GM18508 (cell line): Measurements from ENCODE around the gene ABCF2.
A peak's percentile ranks its signal among the peaks of the same experiment; 100 is the strongest.

ENCODE experiments used
- ATAC-seq: cut with Tn5 transposase; IDR thresholded peaks from one replicate; pipeline ENCODE4 v1.9.1; 2021; ENCODE audit warnings: moderate number of reproducible peaks; ENCODE audit not compliant: insufficient read depth, unreplicated experiment

Gene ABCF2

DNA sequence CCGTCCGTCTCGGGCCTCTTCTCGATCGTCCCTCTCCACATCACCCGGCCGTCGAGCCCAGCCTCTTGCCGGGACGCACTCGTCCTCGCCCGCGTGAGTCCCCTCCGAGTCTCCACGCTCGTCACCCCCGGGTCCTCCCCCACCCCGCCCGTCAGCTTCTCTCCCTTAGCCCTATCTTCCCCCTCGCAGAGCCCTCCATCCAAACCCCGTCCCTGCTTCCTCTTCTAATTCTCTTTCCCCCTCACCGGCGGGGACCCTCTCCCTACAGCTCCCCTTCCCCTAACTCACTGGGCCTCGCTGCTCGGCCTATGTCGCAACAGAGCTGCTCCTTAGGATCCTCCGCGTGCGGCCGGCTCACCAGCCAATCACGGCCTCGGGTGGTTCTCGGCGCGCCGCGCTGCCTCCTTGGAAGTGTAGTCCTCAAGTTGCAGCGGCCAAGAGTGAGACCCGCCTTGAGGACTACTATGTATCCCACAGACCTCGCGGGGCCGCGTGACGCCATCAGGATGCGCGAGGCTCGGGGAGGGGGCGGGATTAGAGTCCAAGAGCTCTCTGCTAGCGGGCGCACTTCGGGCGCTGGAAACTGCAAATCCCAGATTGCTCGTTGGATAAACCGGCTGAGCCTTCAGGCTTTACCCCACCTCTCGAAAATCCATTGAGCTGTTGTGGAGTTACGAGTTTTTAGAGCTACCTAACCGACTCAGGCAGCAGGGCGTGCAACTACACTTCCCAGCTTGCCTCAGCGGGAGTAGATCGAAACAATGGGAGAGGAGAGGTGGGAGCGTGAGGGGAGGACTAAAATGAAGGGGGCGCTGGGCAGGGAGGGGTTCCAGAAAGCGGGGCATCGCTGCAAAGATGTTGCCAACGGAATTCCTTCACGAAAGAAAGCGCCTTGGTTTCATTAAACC lies at the start of gene ABCF2:
Gene ABCF2, minus strand, starts transcription at position 331 of the 908 bp plus-strand sequence. CDS start 747 bp downstream, outside the sequence.
- peak; percentile 93 for ATAC-seq

DNA sequence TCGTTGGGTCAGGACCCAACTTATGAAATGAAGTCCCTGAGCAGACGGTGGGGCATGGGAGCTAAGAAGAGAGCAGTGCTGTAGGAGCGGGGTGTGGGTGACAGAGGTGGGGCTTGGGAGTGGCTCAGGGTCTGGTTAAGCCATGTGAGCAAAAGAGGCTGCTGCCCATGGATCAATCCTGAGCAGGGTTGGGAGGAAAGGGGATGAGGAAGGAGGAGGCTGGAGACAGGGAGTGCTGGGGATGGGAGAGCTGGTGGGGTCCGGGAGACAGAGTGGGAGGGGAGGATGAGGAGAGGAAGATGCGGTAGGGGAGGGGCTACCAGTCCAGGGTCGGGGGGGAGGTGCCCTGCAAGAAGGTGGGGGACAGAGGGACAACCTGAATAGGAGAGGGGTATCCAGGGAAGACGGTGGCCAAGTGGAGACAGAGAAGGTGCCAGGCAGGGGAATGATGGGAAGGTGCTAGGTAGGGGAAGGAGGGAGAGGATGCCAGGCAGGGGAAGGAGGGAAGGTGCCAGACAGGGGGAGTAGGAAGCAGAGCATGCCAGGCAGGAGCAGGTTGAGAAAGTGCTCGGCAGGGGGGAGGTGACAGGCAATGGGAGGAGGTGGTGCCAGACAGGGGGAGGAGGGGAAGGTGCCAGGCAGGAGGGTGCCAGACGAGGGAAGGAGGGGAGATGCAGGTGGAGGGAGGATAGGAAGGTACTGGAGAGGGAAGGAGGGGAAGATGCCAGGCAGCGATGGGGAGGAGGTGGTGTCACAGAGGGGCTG lies 49.0 kb upstream of the ABCF2 start:
- ATAC-seq: no peak

DNA sequence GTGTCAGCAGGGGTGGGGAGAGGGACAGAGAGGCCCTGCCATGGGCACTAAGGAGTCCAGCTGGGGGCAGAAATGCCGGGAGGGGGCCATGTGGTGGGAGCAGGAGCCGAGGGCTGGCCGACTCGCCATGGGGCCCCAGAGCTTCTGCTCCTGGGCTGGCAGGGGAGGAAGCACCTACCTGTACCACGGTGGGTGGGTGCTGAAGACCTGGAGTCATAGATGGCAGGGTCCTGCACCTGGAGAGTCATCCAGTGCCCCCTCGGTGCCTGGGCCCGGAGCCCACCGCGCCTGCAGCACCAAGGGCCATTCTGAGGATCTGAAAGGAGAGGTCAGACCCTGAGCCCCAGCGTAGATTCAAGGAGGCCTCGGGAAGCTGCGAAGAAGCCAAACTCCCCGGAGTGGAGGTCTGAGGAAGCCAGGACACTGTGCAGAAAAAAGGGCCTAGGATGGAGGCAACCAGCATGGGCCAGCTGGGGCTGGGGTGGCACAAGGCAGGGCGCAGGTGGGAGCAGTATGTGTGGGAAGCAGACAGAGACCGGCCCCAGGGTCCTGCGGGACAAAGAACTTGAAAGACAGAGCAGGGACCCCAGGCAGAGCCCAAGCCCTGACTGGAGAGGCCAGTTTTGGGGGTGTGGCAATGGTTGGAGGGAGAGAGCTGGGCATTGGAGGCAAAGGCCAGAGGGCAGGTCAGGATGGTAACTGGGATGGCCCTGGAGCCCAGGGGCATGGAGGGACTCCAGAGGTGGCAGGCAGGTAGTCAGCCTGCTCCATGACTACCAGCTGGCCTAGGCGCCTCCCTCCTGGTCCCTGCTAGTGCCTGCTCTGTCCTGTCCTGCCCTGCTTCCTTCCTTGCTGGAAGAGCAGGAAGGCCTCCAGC lies 48.2 kb upstream of the ABCF2 start:
- no peak for ATAC-seq

DNA sequence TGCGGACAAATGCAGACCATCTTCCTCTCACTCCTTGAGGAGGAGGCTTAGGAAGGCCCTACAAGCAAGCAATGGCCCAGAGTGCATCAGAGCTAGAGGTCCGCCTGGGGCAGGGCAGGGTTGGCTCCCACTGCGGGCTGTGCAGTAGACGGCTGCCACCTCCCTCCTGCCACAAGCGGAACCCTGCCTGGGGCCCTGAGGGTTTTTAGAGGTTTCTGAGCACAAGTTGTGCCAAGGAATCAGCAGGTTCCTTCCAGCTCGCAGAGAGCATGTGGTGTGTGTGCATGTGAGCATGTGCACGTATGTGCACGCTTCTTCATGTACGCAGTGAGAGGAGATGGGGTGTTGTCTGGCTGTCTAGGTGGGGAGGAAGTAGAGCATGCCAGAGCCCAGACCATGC lies 47.4 kb upstream of the ABCF2 start:
- ATAC-seq: no peak

DNA sequence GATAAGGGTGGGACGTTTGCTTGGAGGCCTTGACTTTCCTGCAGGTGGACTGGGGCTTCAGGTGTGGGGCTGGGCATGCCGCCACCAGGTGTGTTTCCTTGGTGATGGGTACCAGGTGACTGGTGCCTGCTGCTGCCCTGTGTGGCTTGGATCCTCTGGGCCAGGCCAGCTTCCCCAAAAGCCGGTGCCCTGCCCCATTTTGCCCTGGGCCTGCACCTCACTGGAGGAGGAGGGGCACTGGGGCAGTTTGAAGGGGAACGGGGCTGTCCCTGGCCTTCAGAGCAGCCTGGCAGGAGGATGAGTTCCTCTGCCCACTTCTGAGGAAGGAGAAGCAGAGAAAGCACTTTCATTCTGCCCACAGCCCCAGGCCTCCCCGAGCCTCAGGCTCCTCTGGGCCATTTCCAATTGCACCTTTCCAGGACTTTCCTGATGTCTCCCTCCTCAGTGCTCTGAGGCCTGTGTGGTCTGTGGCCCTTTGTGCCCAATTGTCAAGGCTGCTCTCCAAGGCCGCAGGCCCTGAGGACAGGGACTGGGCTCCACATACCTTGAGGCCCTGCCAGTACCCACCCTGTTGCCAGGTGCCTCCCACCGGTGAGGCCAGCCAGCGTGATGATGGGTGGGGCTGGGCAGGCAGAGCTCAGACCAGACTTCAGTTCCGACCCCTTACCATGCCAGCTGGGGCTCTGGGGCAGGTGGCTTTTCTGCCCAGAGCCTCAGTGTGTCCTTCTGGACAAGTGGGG lies 46.8 kb upstream of the ABCF2 start:
- ATAC-seq: no peak

DNA sequence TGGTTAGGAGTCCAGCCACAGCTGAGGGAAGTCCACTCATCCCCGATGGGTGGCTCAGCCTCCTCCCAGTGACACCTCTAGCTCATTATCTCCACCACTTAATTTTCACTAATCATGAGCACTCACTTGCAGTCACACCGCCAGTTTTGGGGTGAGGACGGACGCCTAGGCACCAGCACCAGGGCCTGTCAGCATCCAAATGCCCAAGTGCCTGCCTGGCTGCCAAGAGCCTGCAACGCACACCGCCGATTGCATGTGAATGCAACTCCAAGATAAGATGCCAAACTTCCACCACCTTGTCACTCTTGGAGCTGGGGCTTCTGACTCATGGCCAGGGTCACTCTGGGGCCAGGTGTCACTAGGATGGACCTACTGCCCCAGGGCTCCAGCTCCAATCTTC lies 45.9 kb upstream of the ABCF2 start:
- no peak for ATAC-seq

DNA sequence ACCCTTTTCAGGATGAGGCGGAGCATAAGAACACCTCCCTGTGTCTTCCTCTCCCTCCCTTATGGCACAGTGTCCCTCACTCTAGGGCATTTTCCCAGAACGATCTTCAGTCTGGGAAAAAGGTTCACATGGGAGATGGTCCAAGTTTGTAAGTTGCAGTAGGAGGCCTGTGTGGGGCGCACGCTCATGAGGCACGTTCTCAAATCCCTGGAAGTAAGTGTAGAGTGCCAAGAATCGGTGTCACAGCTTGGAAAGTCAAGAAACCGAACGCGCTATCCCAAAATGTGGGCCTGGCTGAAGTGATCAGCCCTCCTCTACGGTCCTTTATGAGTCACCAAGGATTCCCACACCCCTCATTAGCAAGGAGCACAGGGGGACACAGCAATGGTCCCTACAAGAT lies 45.4 kb upstream of the ABCF2 start:
- no peak for ATAC-seq

DNA sequence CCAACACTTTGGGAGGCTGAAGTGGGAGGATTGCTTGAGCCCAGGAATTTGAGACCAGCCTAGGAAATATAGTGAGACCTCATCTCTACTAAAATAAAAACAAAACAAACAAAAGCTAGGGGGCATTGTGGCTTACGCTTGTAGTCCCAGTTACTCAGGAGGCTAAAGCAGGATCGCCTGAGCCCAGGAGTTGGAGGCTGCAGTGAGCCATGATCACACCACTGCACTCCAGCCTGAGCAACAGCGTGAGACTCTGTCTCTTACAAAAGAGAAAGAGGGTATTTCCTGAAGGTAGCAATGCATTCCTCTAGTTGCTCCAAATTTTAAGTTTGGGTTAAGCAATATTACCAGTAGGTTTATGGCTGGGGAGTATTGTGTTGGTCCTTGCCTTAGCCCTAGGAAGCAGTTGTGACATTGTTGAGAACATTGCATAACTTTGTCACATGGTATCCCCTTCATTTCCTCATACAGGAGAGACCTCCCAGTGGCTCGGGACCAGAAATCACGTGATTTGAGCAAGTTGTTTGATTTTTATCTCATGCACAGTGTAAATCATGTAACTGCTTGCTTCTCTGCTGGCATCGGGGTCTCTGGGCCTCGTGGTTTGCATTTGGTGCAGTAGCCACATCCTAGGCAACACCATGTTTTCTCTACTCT lies 44.8 kb upstream of the ABCF2 start:
- ATAC-seq: no peak

DNA sequence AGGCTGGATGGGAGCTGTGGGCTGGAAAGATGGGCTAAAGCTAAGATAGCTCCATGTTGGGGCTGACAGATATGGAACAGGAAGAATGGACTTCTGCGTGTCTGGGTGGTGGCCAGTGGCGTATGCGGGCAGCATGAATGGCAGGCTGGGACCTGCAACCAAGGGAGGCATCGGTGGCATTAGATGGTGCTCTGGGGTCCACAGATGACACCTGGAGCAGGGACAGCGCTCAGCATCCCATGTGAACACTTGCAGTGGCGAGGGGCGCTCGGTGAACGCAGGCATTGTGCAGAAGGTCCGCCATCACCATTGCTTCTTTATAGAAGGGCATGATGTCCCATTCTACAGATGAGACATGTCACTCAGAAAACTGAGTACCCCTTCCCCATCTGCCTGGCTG lies 42.5 kb upstream of the ABCF2 start:
- ATAC-seq: no peak

DNA sequence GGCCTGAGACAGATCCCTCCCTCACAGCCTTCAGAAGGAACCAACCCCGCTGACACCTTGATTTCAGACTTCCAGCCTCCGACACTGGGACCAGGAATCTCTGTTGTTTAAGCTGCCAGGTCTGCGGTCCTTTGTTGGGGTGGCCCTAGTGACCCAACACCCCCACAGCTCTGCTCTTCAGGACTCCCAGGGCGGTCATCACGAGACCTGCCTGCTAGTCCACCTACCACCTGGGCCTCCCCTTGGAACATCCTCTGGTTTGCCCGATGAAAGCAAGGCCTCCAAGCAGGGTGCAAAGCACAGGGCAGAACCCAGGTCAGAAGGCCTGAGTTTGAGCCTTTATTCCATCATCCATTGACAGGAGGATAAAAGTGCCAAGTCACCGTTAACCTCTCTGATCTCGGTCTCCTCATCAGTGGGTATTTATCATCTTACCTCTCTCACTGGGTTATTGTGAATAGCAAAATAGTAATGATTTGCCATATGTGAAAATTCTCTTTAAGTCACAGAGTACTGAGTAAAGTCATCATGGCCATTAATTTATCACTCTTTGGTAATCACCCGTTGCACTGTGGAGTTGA lies 38.4 kb upstream of the ABCF2 start:
- no peak for ATAC-seq

DNA sequence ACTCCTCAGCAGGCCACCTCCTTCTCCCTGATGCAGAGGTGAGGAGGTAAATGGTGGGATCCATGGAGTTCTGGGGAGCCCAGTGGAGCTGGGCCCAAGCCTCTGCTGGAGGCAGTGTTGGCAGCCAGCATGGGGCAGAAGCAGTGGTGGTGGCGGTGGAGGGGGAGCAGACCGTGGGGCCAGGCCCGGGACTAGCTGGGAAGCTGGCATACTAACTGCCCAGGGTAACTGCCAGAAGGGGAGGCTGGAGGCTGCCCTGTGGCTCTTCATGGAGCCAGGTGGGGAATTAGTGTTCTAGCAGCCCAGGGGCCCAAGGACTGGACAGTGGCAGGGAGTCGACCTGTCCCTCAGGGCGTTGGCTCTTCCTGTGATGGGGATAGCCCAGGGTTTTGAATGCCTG lies 37.6 kb upstream of the ABCF2 start:
- no peak for ATAC-seq

DNA sequence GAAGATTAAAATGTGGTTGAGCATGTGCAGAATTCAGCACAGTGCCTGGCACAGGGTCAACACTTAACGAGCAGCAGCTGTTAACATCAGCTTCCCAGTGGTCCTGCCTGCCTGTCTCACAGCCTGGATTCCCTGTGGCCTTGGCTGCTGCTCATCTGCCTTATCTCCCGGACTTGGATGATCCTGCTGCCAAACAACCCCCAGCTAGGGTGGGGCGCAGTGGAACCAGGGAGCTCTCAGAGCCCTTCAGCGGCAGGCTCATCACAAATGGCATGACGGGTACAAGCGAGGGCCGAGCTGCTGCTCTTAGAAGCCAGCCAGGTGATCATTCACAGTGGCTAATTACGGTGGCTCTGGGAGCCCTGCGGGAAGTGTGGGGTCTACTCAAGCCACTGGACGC lies 34.5 kb upstream of the ABCF2 start:
- ATAC-seq: no peak

DNA sequence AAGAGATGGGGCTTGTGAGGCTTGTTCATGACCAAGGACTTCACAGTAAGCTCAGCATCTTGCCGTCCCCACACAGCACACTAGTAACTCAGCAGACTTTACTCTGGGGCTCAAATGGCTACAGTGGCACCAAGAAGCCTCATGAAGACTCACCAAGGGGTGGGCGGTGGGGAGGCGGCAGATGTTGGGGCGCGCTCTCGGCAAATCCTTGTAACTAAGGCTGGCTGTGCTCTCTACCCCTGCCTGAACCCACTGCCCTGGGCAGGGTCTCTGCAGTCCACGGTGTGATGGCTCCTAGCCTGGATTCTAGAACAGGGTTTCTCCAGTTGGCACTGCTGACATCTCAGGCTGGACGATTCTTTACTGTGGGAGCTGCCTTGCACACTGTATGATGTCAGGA lies 33.9 kb upstream of the ABCF2 start:
- ATAC-seq: no peak

DNA sequence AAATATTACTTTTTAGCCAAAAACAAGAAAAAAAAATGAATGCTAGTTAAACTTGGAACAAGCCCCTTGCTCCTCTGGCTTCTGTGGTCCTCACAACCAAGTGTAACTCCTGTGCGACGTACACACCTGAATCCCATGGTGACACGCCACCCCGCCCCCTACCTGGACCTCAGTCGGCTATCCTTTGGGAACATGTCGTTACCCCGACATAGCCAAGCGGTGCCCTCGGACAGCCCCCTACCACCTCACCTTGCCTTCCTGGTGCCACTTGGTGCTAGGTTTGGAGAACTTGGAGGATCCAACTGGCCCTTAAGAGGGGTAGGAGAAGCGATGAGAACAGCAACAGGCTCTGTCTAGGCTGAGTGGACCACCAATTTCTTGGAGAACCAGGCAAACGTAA lies 33.5 kb upstream of the ABCF2 start:
- no peak for ATAC-seq

DNA sequence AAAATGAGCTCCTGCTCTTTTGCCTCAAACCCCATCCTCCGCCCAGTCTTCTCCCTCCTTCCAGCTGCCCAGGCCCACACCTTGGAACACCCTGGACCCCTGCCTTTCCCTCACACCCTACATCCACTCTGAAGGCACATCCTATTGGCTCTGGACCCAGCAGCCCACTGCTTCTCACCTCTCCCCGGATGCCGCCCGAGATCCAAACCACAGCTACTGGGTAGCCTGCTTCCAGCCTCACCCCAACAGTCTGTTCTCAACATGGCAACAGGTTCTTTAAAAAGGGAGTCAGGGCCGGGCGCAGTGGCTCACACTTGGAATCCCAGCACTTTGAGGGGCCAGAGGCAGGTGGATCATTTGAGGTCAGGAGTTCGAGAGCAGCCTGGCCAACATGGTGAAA lies 31.0 kb upstream of the ABCF2 start:
- ATAC-seq: no peak

DNA sequence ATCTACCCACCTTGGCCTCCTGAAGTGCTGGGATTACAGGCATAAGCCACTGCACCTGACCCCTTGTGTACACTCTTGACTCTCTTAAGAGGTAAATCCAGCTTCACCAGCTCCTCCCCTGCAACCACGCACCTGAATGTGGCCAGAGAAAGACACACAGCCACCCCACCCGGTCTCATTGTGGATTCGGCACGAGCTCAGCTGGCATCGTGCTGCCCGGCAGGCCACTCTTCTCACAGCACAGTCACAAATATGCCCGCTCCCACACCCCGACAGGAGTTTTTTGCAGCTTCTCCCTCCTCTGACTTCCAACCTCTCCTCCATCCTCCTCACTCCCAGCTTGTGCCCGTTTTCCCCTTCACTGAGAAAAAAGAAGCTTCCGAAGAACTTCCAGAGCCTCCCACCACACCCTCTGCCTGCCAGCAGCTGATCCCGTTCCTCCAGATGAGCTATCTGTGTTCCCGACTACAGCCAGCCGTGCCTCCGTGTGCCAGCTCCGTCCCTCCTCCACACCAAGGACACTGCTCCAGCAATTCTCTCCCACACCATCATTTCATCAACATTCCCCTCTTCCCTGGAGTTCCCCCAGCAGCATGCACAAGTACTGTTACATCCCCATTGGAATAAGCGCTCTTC lies 29.5 kb upstream of the ABCF2 start:
- ATAC-seq: no peak

DNA sequence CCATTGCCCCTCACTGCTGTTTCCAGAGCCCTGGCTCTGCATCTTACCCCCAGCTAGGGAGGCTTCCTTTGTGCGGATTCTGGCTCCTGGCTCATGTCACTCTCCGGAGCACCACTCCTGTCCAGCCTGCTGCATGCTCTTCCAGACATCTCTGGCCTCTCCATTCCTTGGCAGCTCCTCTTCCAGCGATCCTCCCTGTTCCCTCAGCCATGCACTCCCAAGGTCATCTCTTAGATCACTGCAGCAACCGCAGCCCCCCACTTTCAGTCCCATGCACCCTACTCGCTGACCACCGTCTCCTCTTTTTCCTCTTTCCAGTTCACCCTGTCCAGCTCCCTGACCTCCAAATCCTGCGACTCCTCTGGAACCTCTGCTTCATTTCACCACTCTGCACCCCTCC lies 28.4 kb upstream of the ABCF2 start:
- no peak for ATAC-seq

DNA sequence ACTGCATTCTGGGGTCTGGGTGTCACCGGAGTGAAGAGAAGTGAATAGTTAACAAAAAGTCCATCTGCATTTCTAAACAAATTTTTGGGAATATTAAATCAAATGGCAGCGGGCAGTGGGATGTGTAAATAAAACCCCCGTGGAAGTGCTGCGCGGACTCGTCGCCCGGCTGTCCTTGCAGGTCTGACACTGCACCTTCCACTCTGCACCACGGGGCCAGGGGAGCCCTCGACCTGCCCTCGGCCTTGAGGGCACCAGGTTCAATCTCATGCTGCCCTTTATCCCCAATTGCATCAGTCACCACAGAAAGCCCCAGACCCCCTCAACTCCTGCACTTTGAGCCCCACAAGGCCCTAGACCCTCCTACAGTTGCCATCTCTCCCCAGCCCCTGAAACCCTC lies 27.8 kb upstream of the ABCF2 start:
- ATAC-seq: no peak

DNA sequence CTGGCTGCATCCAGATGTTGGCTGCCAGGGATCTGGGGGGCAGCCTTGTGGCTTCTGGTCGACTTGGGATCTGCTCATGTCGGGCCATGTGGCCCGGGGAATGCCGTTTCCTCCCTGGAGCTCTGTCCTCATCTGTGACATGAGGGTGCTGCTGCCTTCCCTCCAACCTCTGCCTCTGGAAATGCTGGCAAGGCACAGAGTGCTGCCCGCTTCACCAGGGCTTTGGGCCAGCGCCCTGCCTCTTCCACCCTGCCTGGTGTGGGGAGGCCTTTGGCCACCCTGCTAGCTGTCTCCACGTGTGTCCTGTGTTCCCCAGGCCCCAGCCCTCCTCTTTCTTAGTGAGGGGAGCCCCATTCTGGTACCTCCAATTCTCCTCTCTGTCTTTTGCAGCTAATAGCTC lies 27.3 kb upstream of the ABCF2 start:
- ATAC-seq: no peak
